ENCODE measurements around the gene PIM1. TPM values are rescaled to one million over a fixed set of nuclear protein-coding genes. Genes with fewer than 3 reads are reported as not detected.
"Not testable (repeated sequence)": the region's sequence is repeated elsewhere in the genome, so short reads cannot be mapped to it uniquely, and the experiment has no call there.

Gene PIM1
- total RNA-seq, 1 experiment from 2014 or later: 47.5 TPM

- no peak overlapping the region for H3K4me2 ChIP-seq (ENCODE audit: insufficient read depth, insufficient read length, low read length)
- H3K79me1 ChIP-seq (ENCODE audit: insufficient read depth, low read depth, low read length, poor library complexity, severe bottlenecking): no peaks in the 10 kb centered on the region
- DNase-seq: no peak
- H4K8ac ChIP-seq (replicated peaks; ENCODE audit: insufficient read length, low read depth, low read length): no peak overlapping the region
- H3K27ac ChIP-seq (ENCODE audit: insufficient read length, low read depth, low read length): no peak overlapping the region
- H2AFZ ChIP-seq (ENCODE audit: low read length): no peak overlapping the region
- H2BK15ac ChIP-seq (ENCODE audit: low read depth, low read length): no peak overlapping the region
- TF ChIP-seq CTCF (conservative IDR thresholded peaks at IDR 0.05): no peak
- no peaks in the 10 kb centered on the region for H3K27me3 ChIP-seq (ENCODE audit: insufficient read depth, low read length)
- Mint-ChIP-seq H3K9me3 (peaks cover 0 to 6% of the 10 kb centered on the region in 2 experiments; a peak in 1 of 5 replicates), H3K4me3 (no peak overlapping the region), H3K27ac (no peak overlapping the region), H3K4me1 (0 out of 4 replicates have a peak, but pooled peaks cover 2% of the 10 kb centered on the region in 2 experiments), H3K36me3 (ENCODE audit: insufficient read depth in 1 of 3, low read depth in 3 of 3) (no peaks in the 10 kb centered on the region), H3K27me3 (ENCODE audit: low read depth) (no peaks in the 10 kb centered on the region)
- no peak overlapping the region for H3K14ac ChIP-seq (ENCODE audit: insufficient read depth, low read length)
- H3K79me2 ChIP-seq (ENCODE audit: insufficient read depth, low read length): no peaks in the 10 kb centered on the region
- no peak overlapping the region for H3K18ac ChIP-seq (ENCODE audit: insufficient read length, low read depth, low read length)
- H2BK5ac ChIP-seq (ENCODE audit: insufficient read length, low read length): no peak overlapping the region
- no peak overlapping the region for H3K4ac ChIP-seq (ENCODE audit: low read depth, low read length)
- WGBS (ENCODE audit: extremely low coverage, insufficient read length, low lambda C conversion rate): no CpG with 5 or more reads among the region's 8 CpGs
- H3K9ac ChIP-seq (ENCODE audit: extremely low read depth, insufficient read length, low read length): no peak overlapping the region
- H3T11ph ChIP-seq (ENCODE audit: low read length): no peak overlapping the region
- no peaks in the 10 kb centered on the region for H4K20me1 ChIP-seq (ENCODE audit: control insufficient read depth, insufficient read depth, insufficient read length)
- H2BK12ac ChIP-seq (ENCODE audit: insufficient read length, low read depth, low read length): no peak overlapping the region
- H3K4me1 ChIP-seq (ENCODE audit: insufficient read depth, low read length): no peaks in the 10 kb centered on the region
- H2BK120ac ChIP-seq (ENCODE audit: low read depth, low read length, poor library complexity, severe bottlenecking): no peak overlapping the region
- no peaks in the 10 kb centered on the region for H3K9me3 ChIP-seq (ENCODE audit: control insufficient read depth, low read depth, low read length)
- no peak overlapping the region for H4K91ac ChIP-seq (ENCODE audit: insufficient read length, low read depth, low read length)
- no peak overlapping the region for H2AK5ac ChIP-seq (ENCODE audit: insufficient read length, low read length)
- no peak overlapping the region for H2BK20ac ChIP-seq (ENCODE audit: low read depth, low read length, poor library complexity, severe bottlenecking)
- H4K5ac ChIP-seq (ENCODE audit: insufficient read length, low read depth, low read length): no peak overlapping the region
- no peaks in the 10 kb centered on the region for H3K23me2 ChIP-seq (ENCODE audit: insufficient read length, low read depth, low read length, poor library complexity, severe bottlenecking)
- H3K56ac ChIP-seq (ENCODE audit: insufficient read length, low read depth, low read length): no peak overlapping the region
- no peak overlapping the region for H3K23ac ChIP-seq (ENCODE audit: insufficient read length, low read depth, low read length)
Observed at GRCh38 chr6:37182736-37183590, 13.0 kb downstream of the PIM1 start.

- H3K18ac ChIP-seq (ENCODE audit: insufficient read length, low read depth, low read length); H3K27me3 Mint-ChIP-seq (ENCODE audit: low read depth); H3T11ph ChIP-seq (ENCODE audit: low read length); H3K9ac ChIP-seq (ENCODE audit: extremely low read depth, insufficient read length, low read length); H3K79me1 ChIP-seq (ENCODE audit: insufficient read depth, low read depth, low read length, poor library complexity, severe bottlenecking); H2AK5ac ChIP-seq (ENCODE audit: insufficient read length, low read length); H4K91ac ChIP-seq (ENCODE audit: insufficient read length, low read depth, low read length); H3K27me3 ChIP-seq (ENCODE audit: insufficient read depth, low read length); H3K14ac ChIP-seq (ENCODE audit: insufficient read depth, low read length); H3K23ac ChIP-seq (ENCODE audit: insufficient read length, low read depth, low read length); H3K4me3 Mint-ChIP-seq; DNase-seq; H2BK120ac ChIP-seq (ENCODE audit: low read depth, low read length, poor library complexity, severe bottlenecking); H3K4ac ChIP-seq (ENCODE audit: low read depth, low read length); H4K5ac ChIP-seq (ENCODE audit: insufficient read length, low read depth, low read length); H3K9me3 ChIP-seq (ENCODE audit: control insufficient read depth, low read depth, low read length); H3K36me3 Mint-ChIP-seq (ENCODE audit: insufficient read depth in 1 of 3, low read depth in 3 of 3); H3K4me1 Mint-ChIP-seq; H3K9me3 Mint-ChIP-seq; H3K27ac Mint-ChIP-seq; H2BK20ac ChIP-seq (ENCODE audit: low read depth, low read length, poor library complexity, severe bottlenecking); H3K4me1 ChIP-seq (ENCODE audit: insufficient read depth, low read length); H3K56ac ChIP-seq (ENCODE audit: insufficient read length, low read depth, low read length); H3K79me2 ChIP-seq (ENCODE audit: insufficient read depth, low read length); H4K8ac ChIP-seq (replicated peaks; ENCODE audit: insufficient read length, low read depth, low read length); H2BK5ac ChIP-seq (ENCODE audit: insufficient read length, low read length); H4K20me1 ChIP-seq (ENCODE audit: control insufficient read depth, insufficient read depth, insufficient read length); H2BK15ac ChIP-seq (ENCODE audit: low read depth, low read length); H2AFZ ChIP-seq (ENCODE audit: low read length); H3K27ac ChIP-seq (ENCODE audit: insufficient read length, low read depth, low read length); H3K23me2 ChIP-seq (ENCODE audit: insufficient read length, low read depth, low read length, poor library complexity, severe bottlenecking); H3K4me2 ChIP-seq (ENCODE audit: insufficient read depth, insufficient read length, low read length); H2BK12ac ChIP-seq (ENCODE audit: insufficient read length, low read depth, low read length): not testable (repeated sequence)
- no CpG with 5 or more reads among the region's 6 CpGs for WGBS (ENCODE audit: extremely low coverage, insufficient read length, low lambda C conversion rate)
Observed at GRCh38 chr6:37185949-37186720, 16.2 kb downstream of the PIM1 start.
